ENCODE data around the gene COPZ2. TPM values are rescaled to one million over a fixed set of nuclear protein-coding genes. Genes with fewer than 3 reads are reported as not detected.
A peak's percentile ranks its signal among the peaks of the same experiment; 100 is the strongest.

The COPZ2 gene
- total RNA-seq, 1 donor from 2014 or later: not detected

GRCh38 chr17:47982091-47982617 lies 55.4 kb downstream of the COPZ2 start:
- Mint-ChIP-seq H3K9me3 (ENCODE audit: unreplicated experiment) (peaks cover 4% of the 10 kb centered on the region), H3K36me3 (ENCODE audit: unreplicated experiment) (no peaks in the 10 kb centered on the region), H3K27ac (ENCODE audit: unreplicated experiment) (peak overlapping the region; percentile 84), H3K27me3 (ENCODE audit: unreplicated experiment) (peaks cover 4% of the 10 kb centered on the region), H3K4me3 (ENCODE audit: unreplicated experiment) (no peak overlapping the region), H3K4me1 (ENCODE audit: low read depth, unreplicated experiment) (peaks cover 25% of the 10 kb centered on the region)
- DNase-seq: no peak
- TF ChIP-seq, protein P1, sequence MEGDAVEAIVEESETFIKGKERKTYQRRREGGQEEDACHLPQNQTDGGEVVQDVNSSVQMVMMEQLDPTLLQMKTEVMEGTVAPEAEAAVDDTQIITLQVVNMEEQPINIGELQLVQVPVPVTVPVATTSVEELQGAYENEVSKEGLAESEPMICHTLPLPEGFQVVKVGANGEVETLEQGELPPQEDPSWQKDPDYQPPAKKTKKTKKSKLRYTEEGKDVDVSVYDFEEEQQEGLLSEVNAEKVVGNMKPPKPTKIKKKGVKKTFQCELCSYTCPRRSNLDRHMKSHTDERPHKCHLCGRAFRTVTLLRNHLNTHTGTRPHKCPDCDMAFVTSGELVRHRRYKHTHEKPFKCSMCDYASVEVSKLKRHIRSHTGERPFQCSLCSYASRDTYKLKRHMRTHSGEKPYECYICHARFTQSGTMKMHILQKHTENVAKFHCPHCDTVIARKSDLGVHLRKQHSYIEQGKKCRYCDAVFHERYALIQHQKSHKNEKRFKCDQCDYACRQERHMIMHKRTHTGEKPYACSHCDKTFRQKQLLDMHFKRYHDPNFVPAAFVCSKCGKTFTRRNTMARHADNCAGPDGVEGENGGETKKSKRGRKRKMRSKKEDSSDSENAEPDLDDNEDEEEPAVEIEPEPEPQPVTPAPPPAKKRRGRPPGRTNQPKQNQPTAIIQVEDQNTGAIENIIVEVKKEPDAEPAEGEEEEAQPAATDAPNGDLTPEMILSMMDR (IDR thresholded peaks at IDR 0.05; ENCODE audit: partially characterized antibody, unreplicated experiment): no peak

GRCh38 chr17:47981462-47981861 lies 56.1 kb downstream of the COPZ2 start:
- no peak for DNase-seq
- Mint-ChIP-seq H3K36me3 (ENCODE audit: unreplicated experiment) (no peaks in the 10 kb centered on the region), H3K27ac (ENCODE audit: unreplicated experiment) (no peak overlapping the region), H3K4me3 (ENCODE audit: unreplicated experiment) (no peak overlapping the region), H3K9me3 (ENCODE audit: unreplicated experiment) (peaks cover 4% of the 10 kb centered on the region), H3K27me3 (ENCODE audit: unreplicated experiment) (peaks cover 4% of the 10 kb centered on the region), H3K4me1 (ENCODE audit: low read depth, unreplicated experiment) (peaks cover 24% of the 10 kb centered on the region)
- TF ChIP-seq, protein P1 (IDR thresholded peaks at IDR 0.05; ENCODE audit: partially characterized antibody, unreplicated experiment): no peak

GRCh38 chr17:47980541-47980940 lies 57.1 kb downstream of the COPZ2 start:
- Mint-ChIP-seq H3K4me1 (ENCODE audit: low read depth, unreplicated experiment) (peaks cover 26% of the 10 kb centered on the region), H3K36me3 (ENCODE audit: unreplicated experiment) (no peaks in the 10 kb centered on the region), H3K27ac (ENCODE audit: unreplicated experiment) (no peak overlapping the region), H3K27me3 (ENCODE audit: unreplicated experiment) (peaks cover 4% of the 10 kb centered on the region), H3K4me3 (ENCODE audit: unreplicated experiment) (no peak overlapping the region), H3K9me3 (ENCODE audit: unreplicated experiment) (peaks cover 4% of the 10 kb centered on the region)
- DNase-seq: no peak
- TF ChIP-seq, protein P1 (IDR thresholded peaks at IDR 0.05; ENCODE audit: partially characterized antibody, unreplicated experiment): no peak

DNA sequence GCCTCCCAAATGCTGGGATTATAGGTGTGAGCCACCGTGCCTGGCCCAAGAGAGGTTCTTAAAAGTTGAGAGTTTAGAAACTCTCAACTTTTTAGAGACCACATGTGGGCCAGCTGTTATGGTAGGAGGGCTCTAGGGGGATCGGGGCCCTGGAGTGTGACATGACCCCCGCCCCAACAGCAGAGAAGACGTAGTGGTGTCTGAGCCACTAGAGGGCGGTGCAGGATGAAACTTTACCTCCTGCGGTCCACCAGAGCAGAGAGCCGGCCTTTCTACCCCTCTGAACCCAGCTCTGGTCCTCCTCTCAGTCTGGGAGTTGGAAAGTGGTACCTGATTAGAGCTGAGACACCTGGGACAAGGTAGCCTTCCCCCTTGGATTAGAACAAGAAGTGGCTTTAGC lies 59.3 kb downstream of the COPZ2 start:
- peaks cover 4% of the 10 kb centered on the region for H3K9me3 Mint-ChIP-seq (ENCODE audit: unreplicated experiment)
- peak; percentile 81 for DNase-seq
- H3K4me3 Mint-ChIP-seq (ENCODE audit: unreplicated experiment): no peak overlapping the region
- no peak overlapping the region for H3K27ac Mint-ChIP-seq (ENCODE audit: unreplicated experiment)
- TF ChIP-seq, protein P1 (IDR thresholded peaks at IDR 0.05; ENCODE audit: partially characterized antibody, unreplicated experiment): peak; percentile 86
- H3K4me1 Mint-ChIP-seq (ENCODE audit: low read depth, unreplicated experiment): peaks cover 19% of the 10 kb centered on the region
- H3K27me3 Mint-ChIP-seq (ENCODE audit: unreplicated experiment): peaks cover 2% of the 10 kb centered on the region
- no peaks in the 10 kb centered on the region for H3K36me3 Mint-ChIP-seq (ENCODE audit: unreplicated experiment)

Small RNAs within 50 kb of the gene (microRNA-seq; reads per million reads assigned to microRNA genes)
- 41.2 reads per million, percentile 67 among the genes with 10 or more reads in this experiment for gene MIR152 (ENCODE audit: unreplicated experiment)

Other genes with a start within 250 kb of the COPZ2 start
- 30.0 TPM for gene OSBPL7, start 216.0 kb downstream of the COPZ2 start, total RNA-seq (ENCODE audit: unreplicated experiment)
- gene MRPL10, start 206.3 kb downstream of the COPZ2 start, total RNA-seq (ENCODE audit: unreplicated experiment): 38.7 TPM
- 1.3 TPM for gene LRRC46, start 206.1 kb downstream of the COPZ2 start, total RNA-seq (ENCODE audit: unreplicated experiment)
- 39.1 TPM for gene SCRN2, start 196.5 kb downstream of the COPZ2 start, total RNA-seq (ENCODE audit: unreplicated experiment)
- 1.7 TPM for gene SP6, start 186.6 kb downstream of the COPZ2 start, total RNA-seq (ENCODE audit: unreplicated experiment)
- gene SP2, start 141.6 kb downstream of the COPZ2 start, total RNA-seq (ENCODE audit: unreplicated experiment): 17.8 TPM
- 6.0 TPM for gene PNPO, start 96.2 kb downstream of the COPZ2 start, total RNA-seq (ENCODE audit: unreplicated experiment)
- gene PRR15L, start 79.9 kb downstream of the COPZ2 start, total RNA-seq (ENCODE audit: unreplicated experiment): not detected
- 196 TPM for gene CDK5RAP3, start 66.7 kb downstream of the COPZ2 start, total RNA-seq (ENCODE audit: unreplicated experiment)
- 190 TPM for gene NFE2L1, start 10.6 kb upstream of the COPZ2 start, total RNA-seq (ENCODE audit: unreplicated experiment)
- 141 TPM for gene CBX1, start 63.7 kb upstream of the COPZ2 start, total RNA-seq (ENCODE audit: unreplicated experiment)
- 44.0 TPM for gene SNX11, start 70.0 kb upstream of the COPZ2 start, total RNA-seq (ENCODE audit: unreplicated experiment)